Keratinocyte (primary cell): ENCODE results near the gene PTPN18.
"Not testable (repeated sequence)": the region's sequence is repeated elsewhere in the genome, so short reads cannot be mapped to it uniquely, and the experiment has no call there.

ENCODE experiments used
- CTCF ChIP-seq, 3 experiments: IDR thresholded peaks in 1 of 3; conservative IDR thresholded peaks in 1 of 3; optimal IDR thresholded peaks in 1 of 3; 2 replicates in 2 of 3; 3 replicates in 1 of 3; pipeline versions ENCODE3 to v1.5.1; 2011; ENCODE audit warnings: low read length in 3 of 3, mild to moderate bottlenecking in 3 of 3, moderate library complexity in 2 of 3, control low read depth in 1 of 3, inconsistent platforms in 1 of 3; ENCODE audit not compliant: insufficient read depth in 2 of 3; ENCODE audit errors: extremely low read depth in 1 of 3
- EZH2 ChIP-seq: IDR thresholded peaks from one replicate; pipeline ENCODE4 v1.6.1; 2012; ENCODE audit warnings: inconsistent platforms, mild to moderate bottlenecking, low read length, moderate library complexity

DNA sequence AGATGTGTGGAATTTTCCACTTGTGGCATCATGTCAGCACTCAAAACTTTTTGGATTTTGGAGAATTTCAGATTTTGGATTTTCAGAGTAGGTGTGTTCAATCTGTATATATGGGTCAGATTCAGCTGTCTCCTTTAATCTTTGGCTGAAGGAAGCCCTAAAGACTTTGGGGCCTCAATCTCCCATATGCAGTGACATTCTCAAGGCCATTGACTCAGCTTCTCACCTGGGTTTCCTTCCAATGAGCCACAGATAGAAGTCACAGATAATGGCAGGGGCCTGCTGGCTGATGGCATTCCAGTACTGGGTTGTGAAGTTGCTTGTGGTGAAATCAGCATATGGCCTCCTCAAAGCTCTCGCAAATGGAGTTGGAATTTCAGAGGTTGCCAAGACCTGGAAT lies 63.0 kb downstream of the PTPN18 start:
- not testable (repeated sequence) for TF ChIP-seq EZH2; CTCF (optimal IDR thresholded peaks at IDR 0.05 in 1 of 3, IDR thresholded peaks at IDR 0.05 in 1 of 3, conservative IDR thresholded peaks at IDR 0.05 in 1 of 3; ENCODE audit: extremely low read depth in 1 of 3, insufficient read depth in 2 of 3, low read length in 3 of 3)
